NCI-H2029 treated with DMSO at 0.1 percent for 48 hours (cell line): ENCODE results near the gene PLAAT3.
"Not testable (repeated sequence)": the region's sequence is repeated elsewhere in the genome, so short reads cannot be mapped to it uniquely, and the experiment has no call there.

Source experiments
- DNase-seq: peaks from one replicate; lab custom pipeline; 2025; lab: John Stamatoyannopoulos, UW

The PLAAT3 gene

DNA sequence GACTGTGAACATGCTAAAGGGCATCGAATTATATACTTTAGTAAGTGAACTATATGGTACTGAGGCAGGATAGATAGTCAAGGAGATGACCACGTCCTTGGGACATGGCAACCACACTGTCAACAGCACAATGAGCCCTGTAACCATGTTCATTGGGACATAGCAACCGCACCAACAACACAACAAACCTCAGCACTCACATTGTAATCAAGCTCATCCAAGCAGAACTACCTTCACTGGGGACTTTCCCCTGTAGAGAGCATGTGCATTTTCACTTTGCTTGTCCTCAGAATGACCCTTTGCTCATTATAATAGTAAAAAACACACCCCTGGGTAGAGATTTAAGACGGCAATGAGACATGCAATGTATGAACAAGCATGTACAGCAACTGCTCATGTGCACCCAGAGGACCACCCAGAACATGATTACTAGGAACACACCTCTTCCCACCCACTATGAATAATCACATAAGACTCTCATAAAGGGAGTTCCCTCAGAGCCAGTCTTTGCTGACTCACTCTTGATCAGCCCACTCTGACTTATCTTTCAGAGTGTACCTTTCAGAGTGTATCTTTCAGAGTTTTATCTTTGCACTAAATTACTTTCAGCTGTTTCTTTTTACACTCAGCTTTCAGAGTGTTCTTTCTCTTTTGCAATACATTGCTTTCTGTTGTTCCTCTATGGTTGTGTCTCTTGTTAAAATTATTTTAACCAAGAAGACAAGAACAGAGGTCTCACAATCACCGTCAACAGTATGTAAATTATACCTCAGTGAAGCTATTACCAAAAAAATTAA, 47.0 kb downstream of the PLAAT3 start:
- DNase-seq, result peak; percentile 13

DNA sequence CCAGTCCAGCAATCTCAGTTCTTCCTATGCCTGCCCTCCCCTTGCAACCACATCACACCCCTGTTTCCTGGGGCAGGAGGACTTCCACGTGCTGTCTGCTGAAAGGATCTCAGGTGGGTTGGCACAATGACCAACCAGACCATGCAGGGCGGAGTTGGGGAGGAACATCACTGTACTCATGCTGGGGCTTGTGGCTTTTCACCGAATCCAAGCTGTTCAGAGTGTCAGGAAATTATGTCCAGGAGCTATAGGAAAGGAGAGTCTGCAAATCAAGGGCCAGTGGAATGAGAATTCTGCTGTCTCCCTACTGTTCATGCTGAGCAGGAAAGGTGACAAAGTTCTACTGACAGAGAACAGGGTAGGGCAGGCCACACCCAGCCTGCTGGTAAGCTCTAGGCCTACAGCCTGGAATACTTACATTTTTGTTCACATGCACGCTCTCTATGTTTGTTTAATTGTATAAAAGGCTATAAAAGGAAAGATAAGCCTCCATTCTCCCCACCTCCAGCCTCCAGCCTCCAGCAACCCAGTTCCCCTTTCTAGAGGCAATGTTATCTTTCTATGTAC, 49.4 kb downstream of the PLAAT3 start:
- DNase-seq, result no peak

DNA sequence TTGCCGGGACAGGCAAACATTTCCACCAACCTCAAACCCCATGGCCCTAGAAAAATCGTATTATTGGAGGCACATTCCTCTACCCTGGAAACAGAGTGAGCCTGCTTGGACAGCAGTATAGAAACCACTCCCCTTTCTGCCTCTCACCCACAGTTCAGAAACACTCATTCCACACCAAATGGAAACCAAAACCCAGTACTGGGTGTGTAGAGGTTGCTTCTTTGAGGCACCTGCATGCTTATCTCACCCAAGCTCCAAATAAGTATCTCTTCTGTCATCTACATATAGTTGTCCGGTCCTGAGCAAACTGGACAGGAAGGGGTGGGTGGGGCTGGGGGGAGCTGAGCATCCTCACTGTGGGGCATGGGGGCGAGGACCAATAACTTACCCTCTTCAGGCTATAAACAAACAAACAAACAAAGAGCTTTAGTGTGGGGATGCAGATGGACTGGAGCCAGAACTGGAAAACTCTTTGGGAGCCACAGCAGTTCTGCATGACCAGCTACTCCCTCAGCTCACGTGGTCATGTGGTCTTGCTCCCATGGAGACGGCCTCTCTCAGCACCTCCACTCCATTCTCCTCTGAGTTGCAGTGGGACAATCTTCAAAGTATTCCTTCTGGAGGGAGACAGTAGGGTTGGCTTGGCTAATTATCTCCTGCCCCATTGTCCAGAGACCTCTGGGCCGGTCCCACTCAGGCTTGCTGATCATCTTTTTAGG, 50.0 kb downstream of the PLAAT3 start:
- no peak for DNase-seq

DNA sequence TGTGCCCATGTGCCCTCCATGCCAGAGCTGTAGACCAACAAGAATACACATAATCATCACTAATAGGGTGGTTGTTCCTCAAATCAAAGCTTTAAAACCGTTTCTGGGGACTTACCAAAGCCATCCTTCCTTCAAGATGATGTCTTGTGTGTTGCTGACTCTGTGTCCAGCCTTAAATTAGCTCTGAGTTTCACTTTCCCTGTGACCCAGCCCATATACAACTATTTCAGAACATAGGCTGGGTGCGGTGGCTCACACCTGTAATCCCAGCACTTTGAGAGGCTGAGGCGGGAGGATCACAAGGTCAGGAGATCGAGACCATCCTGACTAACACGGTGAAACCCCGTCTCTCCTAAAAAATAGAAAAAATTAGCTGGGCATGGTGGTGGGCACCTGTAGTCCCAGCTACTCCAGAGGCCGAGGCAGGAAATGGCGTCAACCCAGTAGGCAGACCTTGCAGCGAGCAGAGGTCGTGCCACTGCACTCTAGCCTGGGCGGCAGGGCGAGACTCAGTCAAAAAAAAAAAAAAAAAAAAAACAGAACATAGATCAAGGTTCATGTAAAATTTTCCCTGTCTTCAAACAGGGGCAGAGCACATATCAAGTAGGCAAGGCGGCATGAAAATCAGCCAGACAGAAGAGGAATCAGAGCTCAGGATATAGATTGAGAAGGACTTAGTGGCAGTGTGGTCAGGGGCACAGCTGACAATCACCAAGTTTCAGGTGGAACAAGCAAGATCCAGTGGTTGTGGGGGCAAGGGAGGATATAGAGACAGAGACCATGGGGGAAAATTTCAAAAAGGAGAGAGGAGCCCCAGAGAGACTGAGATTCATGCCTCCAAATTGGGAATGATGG, 50.8 kb downstream of the PLAAT3 start, which contains the start of gene PLAAT2:
PLAAT2 (minus strand) TSS at position 179 of the 855 bp plus-strand sequence; CDS start at position 124, 55 bp downstream.
- no peak for DNase-seq

DNA sequence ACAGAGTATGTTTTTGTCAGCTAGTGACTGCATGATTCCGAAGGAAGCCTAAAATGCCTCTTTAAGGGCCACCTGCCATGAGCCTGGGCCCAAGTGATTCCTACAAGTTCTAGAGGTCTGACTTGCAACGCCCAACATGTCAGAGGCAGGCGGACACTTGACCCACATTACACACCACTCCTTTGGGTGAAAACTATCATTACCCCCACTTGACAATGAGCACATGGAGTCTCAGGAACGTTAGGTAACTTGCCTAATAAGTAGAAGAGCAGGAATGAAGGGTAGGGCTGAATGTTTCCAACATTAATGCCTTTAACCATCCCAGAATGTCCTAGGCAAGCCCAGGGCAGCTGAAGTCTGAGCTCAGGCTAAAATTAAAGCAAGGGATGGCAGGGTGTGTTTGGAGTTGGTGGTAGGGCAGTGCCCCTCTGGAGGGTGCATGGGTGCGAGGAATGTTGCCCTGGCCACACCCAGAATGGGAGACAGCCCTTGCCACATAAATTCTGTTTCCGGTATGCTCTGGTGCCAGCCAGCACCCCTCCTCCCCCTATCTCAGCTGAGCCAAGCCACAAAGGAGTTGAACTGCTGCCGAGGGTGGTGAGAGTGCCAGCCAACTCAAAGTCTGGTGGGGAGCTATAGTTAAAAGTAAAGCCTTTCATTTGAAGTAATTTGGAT, 53.6 kb downstream of the PLAAT3 start:
- DNase-seq, result no peak

DNA sequence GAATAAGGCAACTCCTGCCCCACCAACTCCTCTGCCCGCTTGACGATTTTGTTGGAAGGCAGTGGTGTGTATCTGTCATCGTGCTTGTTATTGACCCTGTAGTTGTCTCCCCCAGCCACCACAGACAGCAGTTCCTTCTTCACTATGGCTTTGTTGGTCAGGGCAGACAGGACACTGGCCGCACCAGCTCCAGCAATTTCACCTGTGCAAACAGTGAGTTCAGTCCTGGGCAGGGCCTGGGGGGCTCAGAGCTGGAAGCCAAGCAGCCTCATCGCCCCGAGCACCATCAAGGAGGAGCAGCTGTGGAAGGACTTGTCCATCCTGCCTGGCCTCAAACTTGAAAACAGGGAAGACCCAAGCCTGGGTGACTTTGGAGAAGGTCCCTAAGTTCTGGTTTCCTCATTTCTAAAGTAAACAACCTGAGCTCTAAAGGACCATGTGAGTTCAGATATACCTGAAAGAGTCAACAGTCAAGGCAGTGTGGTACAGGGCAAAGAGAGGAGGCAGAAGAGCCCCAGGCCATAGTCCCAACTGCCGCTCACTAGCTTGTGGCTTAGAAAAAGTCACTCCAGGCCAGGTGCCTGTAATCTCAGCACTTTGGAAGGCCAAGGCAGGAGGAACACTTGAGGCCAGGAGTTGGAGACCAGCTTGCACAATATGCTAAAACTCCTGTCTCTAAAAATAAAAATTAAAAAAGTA, 55.6 kb downstream of the PLAAT3 start:
- DNase-seq, result no peak

DNA sequence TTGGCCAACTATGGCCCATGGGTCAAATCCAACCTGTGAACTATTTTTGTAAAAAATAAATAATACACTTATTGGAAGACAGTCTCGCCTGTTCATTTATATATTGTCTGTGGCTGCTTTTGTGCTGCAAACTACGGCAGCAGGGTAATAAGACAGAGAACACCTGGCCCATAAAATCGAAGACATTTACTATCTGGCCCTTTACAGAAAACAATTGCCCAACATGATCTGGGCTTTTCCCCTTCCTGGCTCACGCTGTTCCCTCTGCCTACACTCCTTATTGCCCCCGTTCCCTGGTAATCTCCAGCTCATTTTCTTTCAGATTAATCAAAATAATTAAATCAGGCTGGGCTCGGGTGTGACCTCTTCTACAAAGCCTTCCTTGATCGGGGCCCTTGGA, 56.7 kb downstream of the PLAAT3 start:
- no peak for DNase-seq

DNA sequence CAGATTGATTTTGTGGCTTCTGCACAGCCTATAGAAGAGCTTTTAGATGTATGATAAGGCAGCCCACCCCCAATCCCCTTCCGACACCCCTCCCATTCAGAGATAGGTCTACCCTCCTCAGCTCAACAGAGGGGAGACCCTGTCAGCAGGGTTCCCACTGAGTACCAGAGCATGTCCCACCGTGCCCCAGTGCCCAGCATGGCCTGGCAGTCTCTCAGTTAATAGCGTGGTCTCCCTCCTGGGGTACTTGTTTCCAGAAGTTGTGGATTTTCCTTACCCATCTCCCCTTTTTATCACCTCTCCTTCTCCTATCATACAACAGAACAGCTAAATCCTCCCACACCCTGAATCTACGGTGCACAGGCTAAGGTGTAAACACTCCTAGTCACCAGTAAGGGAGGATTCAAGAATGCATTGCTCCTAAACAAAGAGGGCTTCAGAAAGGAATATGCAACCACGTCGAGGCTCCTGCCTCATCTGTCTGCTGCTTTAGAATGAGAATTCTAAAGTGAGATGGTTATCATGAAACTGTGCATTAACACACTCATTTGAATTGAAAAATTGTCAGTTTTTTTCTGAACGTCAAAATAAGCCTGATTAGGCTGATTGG, 57.7 kb downstream of the PLAAT3 start:
- no peak for DNase-seq

DNA sequence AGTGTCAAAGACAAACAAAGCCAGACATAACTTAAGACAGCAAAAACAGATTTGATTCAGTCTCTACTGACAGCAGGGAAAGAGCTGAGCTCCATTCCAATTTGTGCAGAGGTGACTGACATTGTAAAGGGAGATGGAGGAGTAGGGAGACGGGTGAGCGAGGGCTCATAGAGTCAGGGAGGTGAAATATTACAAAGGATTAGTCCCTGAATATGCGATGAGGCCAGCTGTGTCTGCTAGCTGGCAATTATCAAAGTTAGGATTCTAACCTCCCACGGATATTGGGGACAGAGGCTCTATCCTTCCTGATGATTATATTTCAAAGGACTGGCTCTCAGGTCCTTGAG, 59.4 kb downstream of the PLAAT3 start:
- no peak for DNase-seq

DNA sequence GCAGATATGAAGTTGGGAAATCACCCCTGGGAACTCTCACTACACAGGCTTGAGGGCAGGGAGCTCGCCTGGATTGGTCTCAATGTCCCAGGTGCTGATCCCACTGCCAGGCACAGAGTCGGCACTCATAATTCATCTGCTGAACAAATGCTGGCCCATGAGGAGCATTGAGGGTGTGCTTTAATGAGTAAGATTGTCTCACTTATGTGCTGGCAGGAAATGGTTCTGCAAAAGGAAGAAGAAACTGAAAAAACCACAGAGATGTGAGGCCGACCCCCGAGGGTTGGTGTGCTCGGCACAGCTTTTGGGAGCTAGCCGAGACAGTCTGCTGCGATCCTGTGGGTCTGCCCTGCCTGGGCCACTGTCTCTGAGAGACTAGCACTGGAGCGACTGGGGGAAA, 60.5 kb downstream of the PLAAT3 start:
- DNase-seq, result no peak

DNA sequence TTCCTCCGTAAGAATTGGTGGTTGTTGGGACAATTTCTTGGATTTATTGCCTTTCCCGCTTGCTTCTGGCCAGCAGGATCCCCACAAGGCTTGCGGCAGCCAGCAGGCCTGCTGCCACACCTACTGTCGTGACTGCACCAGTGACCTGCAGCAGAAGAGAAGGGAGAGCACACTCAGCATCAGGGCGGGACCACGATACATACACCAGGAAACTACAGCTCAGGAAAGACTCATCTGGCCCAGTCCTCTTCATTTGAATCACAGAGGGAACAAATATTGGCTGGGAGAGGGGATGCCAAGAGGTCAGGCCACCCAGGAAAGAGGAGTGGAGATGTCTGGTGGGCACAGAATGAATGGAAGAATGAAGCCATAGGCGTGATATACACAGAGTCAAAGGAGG, 61.3 kb downstream of the PLAAT3 start:
- no peak for DNase-seq

DNA sequence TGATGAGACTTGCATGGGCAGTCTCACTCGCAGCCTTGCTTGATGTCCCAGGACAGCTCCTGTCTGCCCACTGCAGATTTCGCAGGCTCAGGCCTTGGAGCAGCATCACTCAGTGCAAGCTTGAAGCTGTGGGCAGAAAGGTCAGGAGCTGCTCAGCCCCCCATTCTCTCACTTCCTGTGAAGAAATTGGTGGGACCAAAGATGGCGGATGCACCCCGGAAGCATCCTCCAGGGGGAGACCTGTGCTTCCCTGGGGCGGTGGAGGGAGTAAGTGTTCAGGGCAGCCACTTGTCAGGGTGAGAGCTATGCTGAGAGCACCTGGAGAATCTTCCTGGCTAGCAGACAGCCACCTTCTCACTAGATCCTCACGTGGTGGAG, 62.4 kb downstream of the PLAAT3 start:
- no peak for DNase-seq

DNA sequence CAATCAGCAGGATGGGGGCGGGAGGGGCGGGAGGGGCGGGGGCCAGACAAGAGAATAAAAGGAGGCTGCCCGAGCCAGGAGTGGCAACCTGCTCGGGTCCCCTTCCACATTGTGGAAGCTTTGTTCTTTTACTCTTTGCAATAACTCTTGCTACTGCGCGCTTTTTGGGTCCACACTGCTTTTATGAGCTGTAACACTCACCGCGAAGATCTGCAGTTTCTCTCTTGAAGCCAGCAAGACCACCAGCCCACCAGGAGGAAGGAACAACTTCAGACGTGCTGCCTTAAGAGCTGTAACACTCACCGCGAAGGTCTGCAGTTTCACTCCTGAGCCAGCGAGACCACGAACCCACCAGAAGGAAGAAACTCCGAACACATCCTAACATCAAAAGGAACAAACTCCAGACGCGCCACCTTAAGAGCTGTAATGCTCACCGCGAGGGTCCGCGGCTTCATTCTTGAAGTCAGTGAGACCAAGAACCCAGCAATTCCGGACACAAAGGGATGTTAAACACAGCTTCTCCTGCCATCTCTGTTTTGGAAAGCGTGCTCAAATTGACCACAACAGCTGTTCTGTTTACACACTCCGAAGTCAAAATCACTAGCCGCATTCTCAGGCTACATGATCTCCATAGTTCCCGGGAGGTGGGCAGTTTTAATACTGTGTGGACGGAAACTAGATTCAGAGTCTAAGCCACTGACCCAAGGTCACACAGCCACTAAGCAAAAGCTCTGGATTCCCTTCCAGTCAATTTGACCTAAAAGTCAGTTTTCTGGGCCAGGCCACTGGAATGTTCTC, 62.9 kb downstream of the PLAAT3 start:
- no peak for DNase-seq

DNA sequence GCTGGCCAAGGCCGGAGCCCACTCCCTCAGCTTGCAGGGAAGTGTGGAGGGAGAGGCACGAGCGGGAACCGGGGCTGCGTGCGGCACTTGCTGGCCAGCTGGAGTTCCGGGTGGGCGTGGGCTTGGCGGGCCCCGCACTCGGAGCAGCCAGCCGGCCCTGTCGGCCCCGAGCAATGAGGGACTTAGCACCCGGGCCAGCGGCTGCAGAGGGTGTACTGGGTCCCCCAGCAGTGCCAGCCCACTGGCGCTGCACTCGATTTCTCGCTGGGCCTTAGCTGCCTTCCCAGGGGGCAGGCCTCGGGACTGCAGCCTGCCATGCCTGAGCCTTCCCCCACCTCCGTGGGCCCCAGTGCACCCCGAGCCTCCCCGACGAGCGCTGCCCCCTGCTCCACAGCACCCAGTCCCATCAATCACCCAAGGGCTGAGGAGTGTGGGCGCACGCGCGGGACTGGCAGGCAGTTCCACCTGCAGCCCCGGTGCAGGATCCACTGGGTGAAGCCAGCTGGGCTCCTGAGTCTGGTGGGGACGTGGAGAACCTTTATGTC, 64.0 kb downstream of the PLAAT3 start:
- DNase-seq, result not testable (repeated sequence)

DNA sequence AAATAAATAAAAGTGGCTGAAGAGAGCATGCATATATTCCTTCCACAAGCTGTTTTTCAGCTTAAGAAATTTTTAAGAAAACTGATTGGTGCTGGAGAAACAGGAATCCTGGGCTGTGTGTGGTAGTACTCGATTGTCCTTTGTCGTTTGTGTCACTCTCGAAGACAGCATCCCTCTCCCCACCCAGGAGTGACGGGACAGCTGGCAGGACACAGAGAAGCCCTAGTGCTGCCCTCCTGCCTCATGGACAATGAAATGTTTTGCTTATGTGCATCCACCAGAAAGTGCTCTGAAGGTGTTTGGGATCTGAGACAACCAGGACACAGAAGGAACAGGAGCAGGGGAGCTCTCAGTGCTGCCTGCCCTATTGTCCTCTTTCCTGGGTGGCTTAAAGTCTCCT, 64.8 kb downstream of the PLAAT3 start:
- DNase-seq, result no peak

DNA sequence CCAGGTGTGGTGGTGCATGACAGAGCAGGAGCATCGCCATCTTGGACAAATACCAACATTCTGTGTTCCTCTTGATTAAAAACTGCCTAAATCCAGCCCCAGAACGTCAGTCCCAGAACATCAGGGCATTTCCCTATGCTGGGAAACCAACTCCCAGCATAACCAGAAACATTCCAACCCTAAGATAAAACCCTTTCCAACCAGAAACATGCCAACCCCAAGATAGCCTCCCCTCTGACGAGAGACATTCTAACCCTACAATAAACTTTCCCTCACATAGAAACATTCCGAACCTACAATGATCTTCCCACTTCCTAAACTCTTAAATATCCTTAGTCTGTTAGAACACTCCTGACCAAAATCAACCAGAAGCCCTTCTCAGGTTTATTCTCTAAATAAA, 66.1 kb downstream of the PLAAT3 start:
- no peak for DNase-seq

DNA sequence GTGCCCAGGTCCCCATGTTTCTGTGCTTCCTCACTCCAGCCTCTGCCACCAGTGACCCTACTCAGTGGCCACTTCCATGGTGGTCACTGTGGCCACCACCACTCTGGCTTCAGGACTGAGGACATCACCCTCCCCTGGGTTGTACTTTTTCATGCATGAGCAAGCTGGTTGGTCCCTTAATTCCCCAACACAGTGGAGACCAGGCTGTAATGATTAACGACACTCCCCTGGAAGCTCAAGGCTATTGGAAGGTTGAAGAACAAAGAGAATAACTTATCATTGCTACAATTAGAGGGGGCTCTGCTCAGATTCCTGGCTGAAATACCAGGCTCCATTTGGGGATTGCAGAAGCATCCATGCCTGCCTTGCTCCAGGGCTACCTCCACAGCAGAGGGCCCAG, 67.2 kb downstream of the PLAAT3 start:
- DNase-seq, result no peak

DNA sequence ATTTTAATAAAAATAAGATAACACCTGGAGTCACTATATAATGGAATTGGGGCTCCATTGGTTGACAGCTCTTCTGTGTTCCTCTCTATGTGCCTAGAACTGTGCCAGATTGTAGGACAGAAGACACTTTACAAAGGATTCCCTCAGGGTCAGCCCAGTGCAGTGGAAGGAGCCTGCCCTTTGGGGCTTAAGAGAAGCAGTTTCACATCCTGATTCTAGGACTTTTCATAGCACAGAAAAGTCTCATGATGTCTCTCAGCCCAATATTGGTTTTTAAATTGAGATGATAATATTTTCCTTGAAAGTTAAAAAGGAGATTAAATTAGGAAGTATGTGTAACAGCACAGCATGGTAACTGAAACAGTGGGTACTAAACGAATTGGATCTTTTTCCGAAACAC, 70.5 kb downstream of the PLAAT3 start:
- no peak for DNase-seq

DNA sequence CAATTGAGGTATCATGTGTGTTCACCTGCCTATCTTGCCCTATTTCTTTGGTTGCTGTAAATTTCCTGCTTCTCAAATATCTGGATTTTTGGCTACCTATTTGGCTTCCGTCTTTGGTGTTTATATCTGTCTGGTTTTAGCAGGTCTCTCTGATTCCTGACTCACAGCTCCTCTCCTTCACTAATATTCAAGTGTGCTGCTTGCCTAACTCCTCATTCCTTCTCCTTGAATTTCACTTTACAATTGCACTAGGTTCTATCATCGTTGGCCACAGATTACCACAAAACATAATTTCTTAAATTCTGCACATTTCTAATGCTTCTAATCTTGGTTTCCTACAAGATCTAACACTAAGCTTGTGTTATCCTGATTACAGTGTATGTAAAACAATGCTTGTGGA, 71.7 kb downstream of the PLAAT3 start:
- not testable (repeated sequence) for DNase-seq
